CD14-positive monocyte (primary cell): ENCODE measurements around the gene PDE6B. TPM values are rescaled to one million over a fixed set of nuclear protein-coding genes. Genes with fewer than 3 reads are reported as not detected.

Experiments used
- DNase-seq, 3 donors: peaks; one replicate each; pipeline ENCODE4 v3.0.0-alpha.2; 2011 to 2022
- H2AFZ ChIP-seq: 2 replicates; pipeline ENCODE4 v1.6.0; 2012; ENCODE audit warnings: mild to moderate bottlenecking, low read depth, low read length, inconsistent platforms; ENCODE audit not compliant: insufficient read depth, poor library complexity, severe bottlenecking
- H3K27ac ChIP-seq, 2 donors: 1 replicate in 1 of 2; 2 replicates in 1 of 2; pipeline ENCODE4 v1.5.1; 2012 to 2013; ENCODE audit warnings: low read length in 2 of 2, control low read depth in 1 of 2, inconsistent platforms in 1 of 2, low read depth in 1 of 2, mild to moderate bottlenecking in 1 of 2
- H3K27me3 ChIP-seq, 2 donors: one replicate each; pipeline versions ENCODE4 v1.6.0 to v1.6.1; 2011 to 2013; ENCODE audit warnings: low read length in 2 of 2; ENCODE audit not compliant: control insufficient read depth in 2 of 2, insufficient read depth in 2 of 2
- H3K36me3 ChIP-seq, 2 donors: replicated peaks in 1 of 2; 1 replicate in 1 of 2; 2 replicates in 1 of 2; pipeline versions ENCODE4 v1.5.1 to v1.6.1; 2012 to 2013; ENCODE audit warnings: low read length in 2 of 2, control low read depth in 1 of 2, inconsistent platforms in 1 of 2, mild to moderate bottlenecking in 1 of 2; ENCODE audit not compliant: insufficient read depth in 2 of 2, control insufficient read depth in 1 of 2
- H3K4me1 ChIP-seq, 2 donors: 1 replicate in 1 of 2; 2 replicates in 1 of 2; pipeline versions ENCODE4 v1.5.1 to v1.6.1; 2012 to 2013; ENCODE audit warnings: low read length in 2 of 2, control low read depth in 1 of 2, inconsistent platforms in 1 of 2, mild to moderate bottlenecking in 1 of 2, moderate library complexity in 1 of 2; ENCODE audit not compliant: insufficient read depth in 2 of 2, control insufficient read depth in 1 of 2
- H3K4me2 ChIP-seq: replicated peaks from 2 replicates; pipeline ENCODE3; 2012; ENCODE audit warnings: low read length, moderate library complexity, mild to moderate bottlenecking; ENCODE audit not compliant: poor library complexity, severe bottlenecking; ENCODE audit errors: extremely low read depth
- H3K4me3 ChIP-seq, 3 experiments: fragments of 200-600 bp in 1 of 3; sonication (generic) in 1 of 3; replicated peaks in 1 of 3; 1 replicate in 2 of 3; 2 replicates in 1 of 3; pipeline ENCODE4 v1.5.1; 2011 to 2013; ENCODE audit warnings: low read length in 3 of 3, mild to moderate bottlenecking in 3 of 3, control low read depth in 2 of 3, low read depth in 2 of 3, inconsistent platforms in 1 of 3, moderate library complexity in 1 of 3
- H3K79me2 ChIP-seq: 2 replicates; pipeline ENCODE4 v1.6.0; 2012; ENCODE audit warnings: mild to moderate bottlenecking, control low read depth, inconsistent platforms, low read length, moderate library complexity; ENCODE audit not compliant: insufficient read depth
- H3K9ac ChIP-seq: 2 replicates; pipeline ENCODE4 v1.6.0; 2017; ENCODE audit warnings: low read length, mild to moderate bottlenecking; ENCODE audit not compliant: insufficient read depth, poor library complexity, severe bottlenecking
- H3K9me3 ChIP-seq, 2 donors: replicated peaks in 1 of 2; 1 replicate in 1 of 2; 2 replicates in 1 of 2; pipeline versions ENCODE4 v1.5.1 to v1.6.1; 2012 to 2013; ENCODE audit warnings: low read length in 2 of 2, control low read depth in 1 of 2; ENCODE audit not compliant: control insufficient read depth in 1 of 2, insufficient read depth in 1 of 2
- H4K20me1 ChIP-seq: 2 replicates; pipeline ENCODE4 v1.6.0; 2012; ENCODE audit warnings: mild to moderate bottlenecking, low read length, control low read depth, moderate library complexity; ENCODE audit not compliant: insufficient read depth
- H3K27ac Mint-ChIP-seq, 7 donors: one replicate each; pipeline ENCODE4 v1.8.0; 2020; ENCODE audit warnings: mild to moderate bottlenecking in 7 of 7, mixed read lengths in 7 of 7, moderate library complexity in 6 of 7, inconsistent platforms in 2 of 7
- H3K27me3 Mint-ChIP-seq, 3 donors: one replicate each; pipeline ENCODE4 v1.8.0; 2021 to 2022; ENCODE audit warnings: low read depth in 3 of 3, mild to moderate bottlenecking in 3 of 3, mixed read lengths in 3 of 3, moderate library complexity in 3 of 3, inconsistent platforms in 1 of 3
- H3K36me3 Mint-ChIP-seq, 2 donors: one replicate each; pipeline ENCODE4 v1.8.0; 2020; ENCODE audit warnings: mixed read lengths in 2 of 2, inconsistent platforms in 1 of 2, mild to moderate bottlenecking in 1 of 2
- H3K4me1 Mint-ChIP-seq: one replicate; pipeline ENCODE4 v1.8.0; 2020; ENCODE audit warnings: mild to moderate bottlenecking, mixed read lengths
- H3K4me3 Mint-ChIP-seq, 2 donors: one replicate each; pipeline ENCODE4 v1.8.0; 2020; ENCODE audit warnings: mild to moderate bottlenecking in 2 of 2, mixed read lengths in 2 of 2, moderate library complexity in 1 of 2
- H3K9me3 Mint-ChIP-seq, 7 donors: one replicate each; pipeline ENCODE4 v1.8.0; 2020 to 2022; ENCODE audit warnings: mixed read lengths in 7 of 7, mild to moderate bottlenecking in 6 of 7, moderate library complexity in 6 of 7, inconsistent platforms in 2 of 7
- CTCF ChIP-seq: fragments of 200-600 bp; IDR thresholded peaks from one replicate; pipeline ENCODE4 v1.8.0; 2022; ENCODE audit warnings: antibody characterized with exemption, mild to moderate bottlenecking
- WGBS: methylation state at CpG from one replicate; pipeline ENCODE4 v1.1.5; 2013; ENCODE audit warnings: missing lambda C conversion rate; ENCODE audit not compliant: insufficient coverage; 5-methylcytosine and 5-hydroxymethylcytosine counted together
- intact Hi-C, 2 donors: fragments of 100-400 bp; cut with micrococcal nuclease; formaldehyde crosslinking; loops; one replicate each; pipeline versions ENCODE4 v1.15.0 to v1.15.1; 2023
- polyA plus RNA-seq, 3 donors: library from polyadenylated mRNA; depleted of rRNA in 1 of 3; unstranded in 2 of 3; stranded (reverse) in 1 of 3; fragments of 300-500 nt in 2 of 3; fragments of >200 nt in 1 of 3; fragmentation: Illumina TruSeq in 2 of 3; gene quantifications; 1 replicate in 2 of 3; 2 replicates in 1 of 3; pipeline ENCODE4 v1.2.3, GENCODE V29; 2012 to 2021

The PDE6B gene
- polyA plus RNA-seq, 3 donors = 3.7 to 6.3 (median 4.6) TPM

GRCh38 chr4:657338-657833, 32.0 kb downstream of the PDE6B start:
- no peaks in the 10 kb centered on the region for H3K36me3 Mint-ChIP-seq
- peaks cover 0 to 19% (median 14%) of the 10 kb centered on the region in 7 donors for H3K9me3 Mint-ChIP-seq
- Histone ChIP-seq H3K4me1 (no peaks in the 10 kb centered on the region), H3K4me3 (no peak overlapping the region), H3K9ac (no peak overlapping the region), H3K27ac (no peak overlapping the region), H3K27me3 (no peaks in the 10 kb centered on the region), H3K9me3 (peaks cover 0 to 9% of the 10 kb centered on the region in 2 donors), H4K20me1 (no peaks in the 10 kb centered on the region), H3K79me2 (no peaks in the 10 kb centered on the region), H3K4me2 (no peak overlapping the region), H3K36me3 (no peaks in the 10 kb centered on the region), H2AFZ (no peak overlapping the region)
- H3K4me1 Mint-ChIP-seq = no peaks in the 10 kb centered on the region
- intact Hi-C loops = no loop called here
- WGBS = 89% methylated on average over 23 of the region's 23 CpGs
- H3K27me3 Mint-ChIP-seq = peaks cover 3 to 4% (median 3%) of the 10 kb centered on the region in 3 donors
- DNase-seq = no peak
- no peak overlapping the region for H3K27ac Mint-ChIP-seq
- H3K4me3 Mint-ChIP-seq = no peak overlapping the region
- no peak for TF ChIP-seq CTCF

- Histone ChIP-seq H3K79me2 (no peaks in the 10 kb centered on the region), H3K4me2 (no peak overlapping the region), H3K36me3 (no peaks in the 10 kb centered on the region), H3K27ac (no peak overlapping the region), H4K20me1 (no peaks in the 10 kb centered on the region), H3K4me1 (peaks cover 1 to 2% of the 10 kb centered on the region in 2 donors), H3K27me3 (no peaks in the 10 kb centered on the region), H3K9ac (no peak overlapping the region), H3K9me3 (peaks cover 0 to 9% of the 10 kb centered on the region in 2 donors), H3K4me3 (no peak overlapping the region), H2AFZ (no peak overlapping the region)
- no peak overlapping the region for H3K27ac Mint-ChIP-seq
- peaks cover 2 to 3% (median 3%) of the 10 kb centered on the region in 3 donors for H3K27me3 Mint-ChIP-seq
- no peak overlapping the region for H3K4me3 Mint-ChIP-seq
- TF ChIP-seq CTCF = no peak
- DNase-seq = no peak
- peaks cover 1% of the 10 kb centered on the region for H3K4me1 Mint-ChIP-seq
- no peaks in the 10 kb centered on the region for H3K36me3 Mint-ChIP-seq
- intact Hi-C loops = no loop called here
- peaks cover 0 to 19% (median 15%) of the 10 kb centered on the region in 7 donors for H3K9me3 Mint-ChIP-seq
- WGBS = 94% methylated on average over 26 of the region's 27 CpGs
Measured at GRCh38 chr4:657834-658667, 32.7 kb downstream of the PDE6B start.
